GM21723 (cell line): ENCODE data around the gene PHKG1.
"Not testable (repeated sequence)": the region's sequence is repeated elsewhere in the genome, so short reads cannot be mapped to it uniquely, and the experiment has no call there.

Experiments used
- ATAC-seq: cut with Tn5 transposase; IDR thresholded peaks from one replicate; pipeline ENCODE4 v1.9.1; 2021; ENCODE audit warnings: mild to moderate bottlenecking, moderate library complexity; ENCODE audit not compliant: unreplicated experiment

PHKG1 gene

DNA sequence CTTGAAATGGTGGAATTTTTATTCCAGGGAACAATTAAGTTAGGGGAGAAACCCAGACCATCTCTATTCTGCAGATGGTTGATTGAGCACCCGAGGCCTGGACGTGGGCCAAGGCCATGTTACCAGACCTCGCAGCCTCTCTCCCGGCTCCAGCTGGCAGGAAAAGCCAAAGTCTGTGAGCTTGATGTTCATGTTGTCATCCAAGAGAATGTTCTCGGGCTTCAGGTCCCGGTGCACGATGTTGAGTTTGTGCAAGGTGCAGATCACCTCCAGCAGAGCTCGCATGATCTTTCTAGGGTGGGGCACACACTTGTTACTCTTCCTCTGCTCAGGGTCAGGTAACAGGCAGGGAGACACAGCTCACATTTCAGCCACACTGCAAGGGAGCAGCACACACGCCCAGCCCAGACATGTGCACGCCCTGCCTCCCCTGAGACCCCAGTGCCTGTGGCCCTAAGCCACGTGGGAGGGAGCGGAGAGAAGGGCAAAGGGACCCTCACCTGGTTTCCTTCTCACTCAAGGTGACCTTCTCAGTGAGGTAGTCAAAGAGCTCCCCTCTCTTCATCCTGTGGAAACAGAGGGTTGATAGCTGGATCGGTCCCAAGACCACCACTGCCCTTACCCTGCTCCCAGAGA is 9.5 kb downstream of the PHKG1 start:
- ATAC-seq: no peak

DNA sequence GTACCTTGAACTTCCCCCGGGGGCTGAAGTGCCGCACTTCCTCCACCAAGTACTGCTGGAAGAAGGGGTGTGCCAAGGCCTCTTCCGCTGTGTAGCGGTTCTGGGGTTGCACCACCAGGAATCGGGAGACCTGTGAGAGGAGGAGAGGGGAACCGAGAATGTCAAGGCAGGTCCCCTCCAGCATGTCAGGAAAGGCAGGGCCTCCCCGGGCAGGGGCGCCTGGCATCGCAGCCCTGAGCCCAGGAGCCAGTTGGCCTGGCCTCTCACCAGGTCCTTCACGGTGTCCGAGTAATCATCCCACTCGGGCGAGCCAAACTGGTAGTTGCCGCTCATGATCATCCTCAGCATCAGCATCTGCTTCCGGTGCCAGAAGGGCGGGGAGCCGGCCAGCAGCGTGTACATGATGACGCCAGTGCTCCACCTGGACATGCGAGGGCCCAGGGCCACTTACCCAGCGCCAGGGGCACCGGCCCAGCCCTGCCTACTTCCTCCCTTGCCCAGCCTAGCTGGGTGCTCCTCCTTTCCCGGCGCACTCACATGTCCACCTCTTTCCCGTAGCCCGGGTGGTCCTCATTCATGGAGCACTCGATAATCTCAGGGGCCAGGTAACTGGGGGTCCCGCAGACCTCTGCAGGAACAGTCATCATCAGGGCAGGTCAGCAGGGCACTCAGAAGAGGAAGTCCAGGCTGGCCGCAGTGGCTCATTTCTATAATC is 11.0 kb downstream of the PHKG1 start:
- ATAC-seq: no peak

DNA sequence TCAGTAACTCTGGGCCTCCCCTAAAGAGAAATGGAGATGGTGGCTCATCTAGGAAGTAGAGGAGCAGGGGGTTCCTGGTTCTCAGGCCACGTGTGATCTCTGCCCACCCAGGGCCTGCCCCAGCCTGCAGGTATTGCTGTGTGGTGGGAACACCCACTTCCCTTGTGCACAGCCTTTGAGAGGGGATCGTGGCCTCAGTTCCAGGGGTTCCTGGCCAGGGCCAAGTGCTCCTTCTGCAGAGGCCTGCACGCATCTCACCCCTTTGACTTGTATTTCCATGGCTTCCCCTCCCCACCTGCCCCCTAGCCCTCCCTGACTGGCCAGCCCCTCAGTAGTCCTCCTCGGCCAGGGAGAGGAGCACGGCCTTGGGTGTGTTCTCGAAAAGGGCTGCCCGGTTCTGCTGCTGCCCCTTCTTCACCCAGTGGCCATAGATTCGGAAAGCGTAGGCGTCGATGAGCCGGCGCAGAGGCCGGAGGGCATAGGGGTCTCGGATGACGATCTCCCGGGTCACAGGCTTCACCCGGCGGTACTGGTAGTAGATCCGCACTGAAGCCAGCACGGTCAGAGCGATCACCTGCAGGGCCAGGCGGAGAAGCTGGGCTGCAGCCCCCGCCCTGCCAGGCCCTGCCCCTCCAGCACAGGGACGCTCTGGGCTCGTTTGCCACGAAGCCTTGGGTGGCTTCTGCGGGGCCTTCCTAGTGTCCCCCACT is 11.9 kb downstream of the PHKG1 start:
- not testable (repeated sequence) for ATAC-seq

GRCh38 chr7:56079450-56080185 is 13.1 kb downstream of the PHKG1 start:
- no peak for ATAC-seq

DNA sequence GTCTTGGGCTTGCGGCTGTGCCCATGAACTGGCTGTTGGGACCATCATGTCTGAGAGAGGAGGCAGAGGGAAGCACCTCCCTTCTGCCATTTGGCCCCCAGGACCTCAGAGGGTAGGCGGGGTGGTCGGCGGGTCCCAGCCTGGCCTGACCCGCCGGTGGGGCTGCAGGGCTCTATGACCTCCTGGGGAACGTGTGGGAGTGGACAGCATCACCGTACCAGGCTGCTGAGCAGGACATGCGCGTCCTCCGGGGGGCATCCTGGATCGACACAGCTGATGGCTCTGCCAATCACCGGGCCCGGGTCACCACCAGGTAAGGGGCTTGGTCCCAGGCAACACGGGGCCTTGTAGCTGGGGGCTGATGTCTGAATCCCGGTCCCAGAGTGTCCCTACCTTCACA is 14.6 kb downstream of the PHKG1 start:
- ATAC-seq: no peak

DNA sequence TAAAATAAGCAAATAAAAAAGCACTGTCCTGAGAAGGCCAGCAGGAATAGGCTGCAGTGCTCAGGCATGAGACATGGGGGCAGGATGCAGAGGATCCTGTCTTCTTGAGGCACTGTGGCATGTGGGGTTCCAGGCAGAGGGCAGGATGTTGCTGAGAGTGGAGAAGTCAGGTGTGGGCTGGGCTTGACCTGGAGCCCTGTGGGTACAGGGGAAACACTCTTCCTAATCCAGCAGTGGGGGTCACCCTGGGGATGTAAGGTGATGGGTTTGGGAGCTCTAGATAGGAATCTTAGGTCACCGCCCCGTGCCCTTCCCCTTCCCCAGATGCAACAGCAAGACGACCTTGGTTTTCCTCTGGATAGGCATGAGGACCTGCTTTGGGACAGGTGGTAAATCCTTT is 15.1 kb downstream of the PHKG1 start:
- ATAC-seq: no peak

DNA sequence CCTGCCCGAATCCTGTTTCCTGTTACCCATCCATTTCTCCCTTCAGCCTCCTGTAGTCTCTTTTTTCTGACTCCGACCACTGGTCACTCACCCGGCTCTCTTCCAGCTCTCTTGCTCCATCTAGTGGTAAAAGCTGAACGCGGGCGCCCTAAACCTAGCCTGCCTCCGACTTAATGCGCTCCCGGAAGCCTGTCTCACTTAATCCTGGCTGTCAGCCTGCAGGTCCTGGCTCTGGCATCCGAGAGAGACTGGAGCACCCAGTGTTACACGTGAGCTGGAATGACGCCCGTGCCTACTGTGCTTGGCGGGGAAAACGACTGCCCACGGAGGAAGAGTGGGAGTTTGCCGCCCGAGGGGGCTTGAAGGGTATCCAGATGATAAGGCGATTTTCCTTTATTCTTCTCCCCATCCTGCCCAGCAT is 18.4 kb downstream of the PHKG1 start:
- ATAC-seq: peak; percentile 93

DNA sequence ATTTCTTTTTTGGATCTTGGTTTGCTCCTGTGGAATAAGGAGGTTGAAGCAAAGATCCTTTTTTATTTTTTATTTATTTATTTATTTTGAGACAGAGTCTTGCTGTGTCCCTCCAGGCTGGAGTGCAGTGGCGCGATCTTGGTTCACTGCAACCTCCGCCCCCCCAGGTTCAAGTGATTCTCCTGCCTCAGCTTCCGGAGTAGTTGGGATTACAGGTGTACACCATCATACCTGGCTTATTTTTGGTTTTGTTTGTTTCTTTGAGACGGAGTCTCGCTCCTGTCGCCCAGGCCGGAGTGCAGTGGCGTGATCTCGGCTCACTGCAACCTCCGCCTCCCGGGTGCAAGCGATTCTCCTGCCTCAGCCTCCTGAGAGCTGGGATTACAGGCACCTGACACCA is 26.4 kb downstream of the PHKG1 start:
- not testable (repeated sequence) for ATAC-seq

- ATAC-seq: peak; percentile 86
These were observed 28.7 kb downstream of the PHKG1 start, which contains the start of gene SUMF2 for GRCh38 chr7:56063882-56064625. Gene SUMF2 (plus strand): TSS chr7:56064286. CDS start chr7:56064312, 26 bp downstream.

DNA sequence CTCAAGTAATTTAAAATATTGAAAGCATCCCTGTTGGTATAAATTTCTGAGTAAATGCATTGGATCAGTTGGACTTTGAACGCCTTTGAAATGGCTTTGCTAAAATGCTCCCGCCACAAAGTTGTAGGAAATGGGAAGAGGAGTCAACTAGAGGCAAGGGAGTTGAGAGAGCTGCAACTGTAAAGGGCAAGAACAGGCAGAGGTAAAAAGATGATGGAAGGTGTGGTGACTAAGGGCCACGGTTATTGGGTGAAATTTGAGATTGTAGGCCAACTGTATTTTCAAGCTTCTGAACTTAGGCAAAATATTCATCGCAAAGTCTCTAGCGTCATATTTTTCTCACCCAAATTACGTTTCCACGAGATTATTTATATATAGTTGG is 29.3 kb downstream of the PHKG1 start:
- ATAC-seq: no peak

GRCh38 chr7:56062382-56062781 is 30.4 kb downstream of the PHKG1 start:
- ATAC-seq: no peak

DNA sequence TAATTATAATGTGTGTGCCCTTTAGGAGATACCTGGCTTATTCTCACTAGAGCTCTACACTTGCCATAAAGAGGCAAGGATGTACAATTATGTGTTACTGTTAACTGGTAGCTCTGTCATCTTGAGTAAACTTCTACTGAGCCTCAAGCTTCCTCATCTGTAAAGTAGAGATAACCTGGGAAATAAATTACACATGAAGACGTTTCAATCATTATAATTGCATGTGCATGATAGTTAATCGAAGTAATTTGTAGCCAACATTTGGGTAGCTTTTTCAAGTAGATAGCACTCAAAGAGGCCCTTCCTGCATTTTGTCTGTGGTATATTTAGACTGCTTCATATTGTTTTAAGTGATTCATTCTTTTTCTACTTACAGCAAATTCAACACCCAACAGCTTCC is 38.8 kb downstream of the PHKG1 start:
- ATAC-seq: no peak

DNA sequence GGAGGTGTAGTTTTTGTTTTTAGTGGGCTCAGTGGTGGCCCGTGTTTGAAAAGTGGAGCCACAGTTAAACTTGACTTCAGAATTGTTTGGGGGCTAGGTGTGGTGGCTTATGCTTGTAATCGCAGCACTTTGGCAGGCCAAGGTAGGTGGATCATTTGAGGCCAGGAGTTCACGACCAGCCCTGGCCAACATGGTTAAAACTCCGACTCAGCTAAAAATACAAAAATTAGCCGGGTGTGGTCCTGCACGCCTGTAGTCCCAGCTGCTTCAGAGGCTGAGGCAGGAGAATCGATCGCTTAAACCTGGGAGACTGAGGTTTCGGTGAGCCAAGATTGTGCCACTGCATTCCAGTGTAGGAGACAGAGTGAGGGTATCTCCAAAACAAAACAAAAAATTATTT is 39.4 kb downstream of the PHKG1 start:
- no peak for ATAC-seq

- ATAC-seq: peak; percentile 97
These were observed 41.2 kb downstream of the PHKG1 start, which contains the start of the genes CCT6A and PSPH for GRCh38 chr7:56051339-56052191. Gene CCT6A (plus strand): TSS chr7:56051765. CDS start chr7:56051849, 84 bp downstream. Gene PSPH (minus strand): TSS chr7:56051444. CDS start chr7:56021212, 30,232 bp downstream.

GRCh38 chr7:56051053-56051338 is 41.8 kb downstream of the PHKG1 start:
- ATAC-seq: no peak

- not testable (repeated sequence) for ATAC-seq
These were observed 44.0 kb downstream of the PHKG1 start for GRCh38 chr7:56048763-56049162.

- ATAC-seq: no peak
These were observed 44.5 kb downstream of the PHKG1 start for GRCh38 chr7:56048245-56048644.

DNA sequence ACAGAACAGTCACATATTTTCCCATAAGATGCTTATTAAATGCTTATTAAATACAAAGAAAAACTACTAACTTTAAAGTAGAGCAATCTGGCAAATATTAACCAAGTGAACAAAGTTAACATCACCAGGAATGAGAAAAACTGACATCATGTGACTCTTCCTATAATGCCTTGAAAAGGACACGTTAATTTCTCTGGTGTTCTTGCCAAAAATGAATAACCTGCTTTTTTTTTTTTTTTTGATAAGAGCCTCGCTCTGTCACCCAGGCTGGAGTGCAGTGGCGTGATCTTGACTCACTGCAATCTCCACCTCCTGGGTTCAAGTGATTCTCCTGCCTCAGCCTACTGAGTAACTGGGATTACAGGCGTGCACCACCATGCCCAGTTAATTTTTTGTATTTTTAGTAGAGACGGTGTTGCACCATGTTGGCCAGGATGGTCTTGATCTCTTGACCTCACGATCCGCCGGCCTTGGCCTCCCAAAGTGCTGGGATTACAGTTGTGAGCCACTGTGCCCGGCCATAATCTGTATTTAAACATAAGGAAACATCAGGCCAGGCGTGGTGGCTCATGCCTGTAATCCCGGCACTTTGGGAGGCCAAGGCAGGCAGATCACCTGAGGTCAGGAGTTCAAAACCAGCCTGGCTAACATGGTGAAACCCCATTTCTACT is 45.2 kb downstream of the PHKG1 start:
- not testable (repeated sequence) for ATAC-seq
